DOHH2 (cell line): ENCODE results near the gene GCAT.

ENCODE experiments used
- H3F3A ChIP-seq: fragments of 200-600 bp; sonication (generic), shearing (Covaris generic); 2 replicates; pipeline ENCODE4 v1.6.0; 2016; ENCODE audit warnings: antibody characterized with exemption, mild to moderate bottlenecking; ENCODE audit not compliant: control insufficient read depth, insufficient read depth
- H3K27ac ChIP-seq: fragments of 200-600 bp; sonication (generic); 2 replicates; pipeline ENCODE4 v1.5.1; 2014; ENCODE audit warnings: low read depth, mild to moderate bottlenecking, low read length, moderate library complexity
- H3K27me3 ChIP-seq: fragments of 200-600 bp; sonication (generic); 2 replicates; pipeline ENCODE4 v1.6.1; 2014; ENCODE audit warnings: mild to moderate bottlenecking, low read length, mixed read lengths; ENCODE audit not compliant: control insufficient read depth
- H3K36me3 ChIP-seq: fragments of 200-600 bp; sonication (generic); 2 replicates; pipeline ENCODE4 v1.6.1; 2014; ENCODE audit warnings: mild to moderate bottlenecking, low read length, moderate library complexity, mixed read lengths; ENCODE audit not compliant: control insufficient read depth
- H3K4me1 ChIP-seq: fragments of 200-600 bp; sonication (generic); 2 replicates; pipeline ENCODE4 v1.6.1; 2014; ENCODE audit warnings: mild to moderate bottlenecking, low read length, mixed read lengths; ENCODE audit not compliant: control insufficient read depth
- H3K4me2 ChIP-seq: fragments of 200-600 bp; sonication (generic); 2 replicates; pipeline ENCODE4 v1.6.0; 2014; ENCODE audit warnings: mild to moderate bottlenecking, low read length, moderate library complexity
- H3K4me3 ChIP-seq: fragments of 200-600 bp; sonication (generic); 2 replicates; pipeline ENCODE4 v1.5.1; 2014; ENCODE audit warnings: mild to moderate bottlenecking, low read length, mixed read lengths
- H3K79me2 ChIP-seq: fragments of 200-600 bp; sonication (generic); 2 replicates; pipeline ENCODE4 v1.6.1; 2014; ENCODE audit warnings: mild to moderate bottlenecking, low read length, mixed read lengths; ENCODE audit not compliant: control insufficient read depth
- H3K9me2 ChIP-seq: fragments of 200-600 bp; sonication (generic); replicated peaks from 2 replicates; pipeline ENCODE4 v1.6.1; 2014; ENCODE audit warnings: mild to moderate bottlenecking, low read length, mixed read lengths; ENCODE audit not compliant: control insufficient read depth
- H3K9me3 ChIP-seq: fragments of 200-600 bp; sonication (generic); 2 replicates; pipeline ENCODE4 v1.6.1; 2014; ENCODE audit warnings: antibody characterized with exemption, low read length, mixed read lengths; ENCODE audit not compliant: control insufficient read depth, insufficient read depth
- H4K20me1 ChIP-seq: fragments of 200-600 bp; sonication (generic); 2 replicates; pipeline ENCODE4 v1.6.0; 2014; ENCODE audit warnings: low read depth, mild to moderate bottlenecking, antibody characterized with exemption, low read length, moderate library complexity; ENCODE audit not compliant: control insufficient read depth, insufficient read depth
- EZH2phosphoT487 ChIP-seq: fragments of 200-600 bp; sonication (generic); IDR thresholded peaks from 2 replicates; pipeline ENCODE4 v1.6.1; 2017; ENCODE audit warnings: borderline replicate concordance, mild to moderate bottlenecking, antibody characterized with exemption, low read length, moderate library complexity, mixed read lengths
- TF ChIP-seq, protein P1 (sequence below): fragments of 200-600 bp; sonication (generic); IDR thresholded peaks from one replicate; pipeline ENCODE4 v1.5.1; 2014; ENCODE audit warnings: antibody characterized with exemption, mild to moderate bottlenecking, low read depth, low read length; ENCODE audit not compliant: poor library complexity, severe bottlenecking

Gene GCAT

GRCh38 chr22:37854946-37855345 is 47.2 kb downstream of the GCAT start:
- H3K4me2 ChIP-seq = no peak overlapping the region
- H3F3A ChIP-seq = 0 out of 2 replicates have a peak, but pooled peaks cover 3% of the 10 kb centered on the region
- no peaks in the 10 kb centered on the region for H3K9me3 ChIP-seq
- 0 out of 2 replicates have a peak, but pooled peaks cover 2% of the 10 kb centered on the region for H4K20me1 ChIP-seq
- peaks cover 67% of the 10 kb centered on the region for H3K79me2 ChIP-seq
- no peak for TF ChIP-seq EZH2phosphoT487
- TF ChIP-seq, protein P1, sequence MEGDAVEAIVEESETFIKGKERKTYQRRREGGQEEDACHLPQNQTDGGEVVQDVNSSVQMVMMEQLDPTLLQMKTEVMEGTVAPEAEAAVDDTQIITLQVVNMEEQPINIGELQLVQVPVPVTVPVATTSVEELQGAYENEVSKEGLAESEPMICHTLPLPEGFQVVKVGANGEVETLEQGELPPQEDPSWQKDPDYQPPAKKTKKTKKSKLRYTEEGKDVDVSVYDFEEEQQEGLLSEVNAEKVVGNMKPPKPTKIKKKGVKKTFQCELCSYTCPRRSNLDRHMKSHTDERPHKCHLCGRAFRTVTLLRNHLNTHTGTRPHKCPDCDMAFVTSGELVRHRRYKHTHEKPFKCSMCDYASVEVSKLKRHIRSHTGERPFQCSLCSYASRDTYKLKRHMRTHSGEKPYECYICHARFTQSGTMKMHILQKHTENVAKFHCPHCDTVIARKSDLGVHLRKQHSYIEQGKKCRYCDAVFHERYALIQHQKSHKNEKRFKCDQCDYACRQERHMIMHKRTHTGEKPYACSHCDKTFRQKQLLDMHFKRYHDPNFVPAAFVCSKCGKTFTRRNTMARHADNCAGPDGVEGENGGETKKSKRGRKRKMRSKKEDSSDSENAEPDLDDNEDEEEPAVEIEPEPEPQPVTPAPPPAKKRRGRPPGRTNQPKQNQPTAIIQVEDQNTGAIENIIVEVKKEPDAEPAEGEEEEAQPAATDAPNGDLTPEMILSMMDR = no peak
- H3K36me3 ChIP-seq = peaks cover 91% of the 10 kb centered on the region
- H3K4me1 ChIP-seq = peaks cover 14% of the 10 kb centered on the region
- no peak overlapping the region for H3K4me3 ChIP-seq
- H3K9me2 ChIP-seq = no peaks in the 10 kb centered on the region
- no peak overlapping the region for H3K27ac ChIP-seq
- H3K27me3 ChIP-seq = no peaks in the 10 kb centered on the region

DNA sequence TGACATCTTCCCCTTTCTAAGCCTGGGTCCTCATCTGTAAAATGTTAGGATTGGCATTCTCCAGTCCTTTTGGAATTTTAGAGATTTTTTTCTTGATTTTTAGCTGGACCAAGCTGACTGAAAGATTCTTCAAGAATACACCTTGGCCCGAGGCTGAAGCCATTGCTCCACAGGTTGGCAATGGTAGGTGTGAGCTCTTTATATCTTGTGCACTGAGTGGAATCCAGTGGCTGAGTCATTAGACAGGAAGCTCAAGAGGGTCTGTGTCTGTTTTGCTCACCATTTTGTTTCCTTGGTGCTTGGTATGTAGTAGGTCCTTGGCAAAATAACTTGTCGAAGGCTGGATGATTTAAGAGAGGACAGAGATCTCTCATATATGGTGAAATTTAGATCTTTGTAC is 47.7 kb downstream of the GCAT start:
- peaks cover 61% of the 10 kb centered on the region for H3K79me2 ChIP-seq
- H3K27ac ChIP-seq = no peak overlapping the region
- H3K4me3 ChIP-seq = no peak overlapping the region
- peaks cover 9% of the 10 kb centered on the region for H3K4me1 ChIP-seq
- H3K9me3 ChIP-seq = no peaks in the 10 kb centered on the region
- H3K27me3 ChIP-seq = no peaks in the 10 kb centered on the region
- no peaks in the 10 kb centered on the region for H3K9me2 ChIP-seq
- TF ChIP-seq, protein P1 = no peak
- TF ChIP-seq EZH2phosphoT487 = no peak
- H4K20me1 ChIP-seq = no peaks in the 10 kb centered on the region
- peaks cover 91% of the 10 kb centered on the region for H3K36me3 ChIP-seq
- H3K4me2 ChIP-seq = no peak overlapping the region
- H3F3A ChIP-seq = 0 out of 2 replicates have a peak, but pooled peaks cover 5% of the 10 kb centered on the region

GRCh38 chr22:37860796-37861421 is 53.2 kb downstream of the GCAT start:
- Histone ChIP-seq H3K9me2 (no peaks in the 10 kb centered on the region), H4K20me1 (no peaks in the 10 kb centered on the region), H3K27me3 (no peaks in the 10 kb centered on the region), H3K4me3 (no peak overlapping the region), H3K79me2 (peaks cover 29% of the 10 kb centered on the region), H3F3A (peaks cover 25% of the 10 kb centered on the region), H3K4me1 (no peaks in the 10 kb centered on the region), H3K27ac (no peak overlapping the region), H3K4me2 (no peak overlapping the region), H3K36me3 (peaks cover 92% of the 10 kb centered on the region), H3K9me3 (no peaks in the 10 kb centered on the region)
- TF ChIP-seq EZH2phosphoT487 = no peak
- TF ChIP-seq, protein P1 = no peak
